CD4-positive, alpha-beta T cell treated with Interleukin-4 for 1 hour (primary cell): ENCODE results near the gene NCKAP5.
"Not testable (repeated sequence)": the region's sequence is repeated elsewhere in the genome, so short reads cannot be mapped to it uniquely, and the experiment has no call there.

ENCODE experiments used
- DNase-seq, 2 donors: peaks; one replicate each; pipeline ENCODE4 v3.0.0-alpha.2; 2020 to 2022

The NCKAP5 gene

GRCh38 chr2:132824716-132825115 lies 743.5 kb downstream of the NCKAP5 start:
- no peak for DNase-seq

- no peak for DNase-seq
These were observed 752.0 kb downstream of the NCKAP5 start for GRCh38 chr2:132816234-132816633.

GRCh38 chr2:132815516-132815915 lies 752.7 kb downstream of the NCKAP5 start:
- no peak for DNase-seq

- DNase-seq, result no peak
These were observed 753.6 kb downstream of the NCKAP5 start for GRCh38 chr2:132814651-132815050.

GRCh38 chr2:132813422-132813821 lies 754.8 kb downstream of the NCKAP5 start:
- DNase-seq, result no peak

GRCh38 chr2:132811148-132811915 lies 756.9 kb downstream of the NCKAP5 start:
- DNase-seq, result no peak

GRCh38 chr2:132809962-132810361 lies 758.3 kb downstream of the NCKAP5 start:
- DNase-seq, result not testable (repeated sequence)

GRCh38 chr2:132804051-132804450 lies 764.2 kb downstream of the NCKAP5 start:
- no peak for DNase-seq

GRCh38 chr2:132798341-132798740 lies 769.9 kb downstream of the NCKAP5 start:
- DNase-seq, result no peak

GRCh38 chr2:132797556-132797955 lies 770.7 kb downstream of the NCKAP5 start:
- DNase-seq, result no peak

- DNase-seq, result no peak
These were observed 771.2 kb downstream of the NCKAP5 start for GRCh38 chr2:132797071-132797470.

- no peak for DNase-seq
These were observed 773.0 kb downstream of the NCKAP5 start for GRCh38 chr2:132795220-132795619.

- no peak for DNase-seq
These were observed 774.7 kb downstream of the NCKAP5 start for GRCh38 chr2:132793532-132793931.

- no peak for DNase-seq
These were observed 778.0 kb downstream of the NCKAP5 start for GRCh38 chr2:132790207-132790785.

- no peak for DNase-seq
These were observed 779.2 kb downstream of the NCKAP5 start for GRCh38 chr2:132789066-132789465.

- no peak for DNase-seq
These were observed 779.9 kb downstream of the NCKAP5 start for GRCh38 chr2:132788310-132788838.

- no peak for DNase-seq
These were observed 784.4 kb downstream of the NCKAP5 start for GRCh38 chr2:132783883-132784282.

GRCh38 chr2:132782176-132782783 lies 786.0 kb downstream of the NCKAP5 start:
- DNase-seq, result no peak

GRCh38 chr2:132780651-132781050 lies 787.6 kb downstream of the NCKAP5 start:
- no peak for DNase-seq

- no peak for DNase-seq
These were observed 789.0 kb downstream of the NCKAP5 start for GRCh38 chr2:132779206-132779721.

GRCh38 chr2:132776287-132776686 lies 792.0 kb downstream of the NCKAP5 start:
- DNase-seq, result no peak

- DNase-seq, result no peak
These were observed 794.1 kb downstream of the NCKAP5 start for GRCh38 chr2:132774189-132774588.

GRCh38 chr2:132773331-132773730 lies 794.9 kb downstream of the NCKAP5 start:
- no peak for DNase-seq

GRCh38 chr2:132772340-132772739 lies 795.9 kb downstream of the NCKAP5 start:
- DNase-seq, result no peak
